ENCODE data around the gene TOMM34. TPM values are rescaled to one million over a fixed set of nuclear protein-coding genes. Genes with fewer than 3 reads are reported as not detected.

TOMM34 gene
- total RNA-seq, 3 donors from 2014 or later (not counting 1 experiment from before 2014, with no cell fraction given) = 8.5 to 9.2 (median 8.8) TPM

DNA sequence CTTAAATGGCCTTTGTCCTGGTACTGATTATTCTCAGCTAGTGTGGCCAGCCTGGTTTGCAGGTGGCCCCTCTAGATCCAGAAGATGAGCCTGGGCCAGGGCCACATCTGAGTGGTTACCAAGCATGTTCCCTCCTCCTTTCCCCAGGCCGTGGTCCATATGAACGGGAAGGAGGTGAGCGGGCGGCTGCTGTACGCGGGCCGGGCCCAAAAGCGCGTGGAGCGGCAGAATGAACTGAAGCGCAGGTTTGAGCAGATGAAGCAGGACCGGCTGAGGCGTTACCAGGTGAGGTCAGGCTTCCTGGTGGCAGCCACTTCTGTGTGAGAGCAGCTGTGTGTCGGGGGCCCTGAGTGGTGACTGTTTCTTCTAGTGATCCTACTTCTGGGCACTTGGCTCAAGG, 38.8 kb downstream of the TOMM34 start:
- Histone ChIP-seq H3K4me3 (ENCODE audit: low read length) (no peak overlapping the region), H3K9me3 (ENCODE audit: control insufficient read depth, insufficient read depth, low read length) (no peaks in the 10 kb centered on the region), H3K4me1 (ENCODE audit: control insufficient read depth, insufficient read depth, low read length) (no peaks in the 10 kb centered on the region), H3K36me3 (ENCODE audit: control insufficient read depth, insufficient read depth, low read length) (peaks cover 9% of the 10 kb centered on the region), H3K27ac (ENCODE audit: low read length) (no peak overlapping the region), H3K27me3 (ENCODE audit: control insufficient read depth, insufficient read depth, low read length) (no peaks in the 10 kb centered on the region)
- H3K27me3 Mint-ChIP-seq (ENCODE audit: low read depth in 2 of 2) = no peaks in the 10 kb centered on the region
- H3K36me3 Mint-ChIP-seq = no peaks in the 10 kb centered on the region
- ATAC-seq = no peak
- H3K27ac Mint-ChIP-seq = no peak overlapping the region
- no peaks in the 10 kb centered on the region for H3K9me3 Mint-ChIP-seq
- DNase-seq = no peak
- H3K4me3 Mint-ChIP-seq = no peak overlapping the region
- intact Hi-C loops (cut with micrococcal nuclease) = no loop called here
- H3K4me1 Mint-ChIP-seq = no peaks in the 10 kb centered on the region
- TF ChIP-seq, protein P1, sequence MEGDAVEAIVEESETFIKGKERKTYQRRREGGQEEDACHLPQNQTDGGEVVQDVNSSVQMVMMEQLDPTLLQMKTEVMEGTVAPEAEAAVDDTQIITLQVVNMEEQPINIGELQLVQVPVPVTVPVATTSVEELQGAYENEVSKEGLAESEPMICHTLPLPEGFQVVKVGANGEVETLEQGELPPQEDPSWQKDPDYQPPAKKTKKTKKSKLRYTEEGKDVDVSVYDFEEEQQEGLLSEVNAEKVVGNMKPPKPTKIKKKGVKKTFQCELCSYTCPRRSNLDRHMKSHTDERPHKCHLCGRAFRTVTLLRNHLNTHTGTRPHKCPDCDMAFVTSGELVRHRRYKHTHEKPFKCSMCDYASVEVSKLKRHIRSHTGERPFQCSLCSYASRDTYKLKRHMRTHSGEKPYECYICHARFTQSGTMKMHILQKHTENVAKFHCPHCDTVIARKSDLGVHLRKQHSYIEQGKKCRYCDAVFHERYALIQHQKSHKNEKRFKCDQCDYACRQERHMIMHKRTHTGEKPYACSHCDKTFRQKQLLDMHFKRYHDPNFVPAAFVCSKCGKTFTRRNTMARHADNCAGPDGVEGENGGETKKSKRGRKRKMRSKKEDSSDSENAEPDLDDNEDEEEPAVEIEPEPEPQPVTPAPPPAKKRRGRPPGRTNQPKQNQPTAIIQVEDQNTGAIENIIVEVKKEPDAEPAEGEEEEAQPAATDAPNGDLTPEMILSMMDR (IDR thresholded peaks at IDR 0.05) = no peak
- 98% methylated on average over 14 of the region's 14 CpGs for WGBS (ENCODE audit: insufficient coverage)

GRCh38 chr20:44918761-44919160, 41.4 kb downstream of the TOMM34 start:
- Mint-ChIP-seq H3K4me3 (no peak overlapping the region), H3K27me3 (ENCODE audit: low read depth in 2 of 2) (no peaks in the 10 kb centered on the region), H3K27ac (no peak overlapping the region), H3K36me3 (no peaks in the 10 kb centered on the region), H3K9me3 (no peaks in the 10 kb centered on the region), H3K4me1 (no peaks in the 10 kb centered on the region)
- TF ChIP-seq, protein P1 (IDR thresholded peaks at IDR 0.05) = no peak
- no peak for ATAC-seq
- Histone ChIP-seq H3K9me3 (ENCODE audit: control insufficient read depth, insufficient read depth, low read length) (no peaks in the 10 kb centered on the region), H3K4me3 (ENCODE audit: low read length) (no peak overlapping the region), H3K4me1 (ENCODE audit: control insufficient read depth, insufficient read depth, low read length) (no peaks in the 10 kb centered on the region), H3K36me3 (ENCODE audit: control insufficient read depth, insufficient read depth, low read length) (peaks cover 9% of the 10 kb centered on the region), H3K27me3 (ENCODE audit: control insufficient read depth, insufficient read depth, low read length) (no peaks in the 10 kb centered on the region), H3K27ac (ENCODE audit: low read length) (no peak overlapping the region)
- no peak for DNase-seq
- intact Hi-C loops (cut with micrococcal nuclease) = no loop called here
- WGBS (ENCODE audit: insufficient coverage) = 95% methylated on average over 10 of the region's 10 CpGs

DNA sequence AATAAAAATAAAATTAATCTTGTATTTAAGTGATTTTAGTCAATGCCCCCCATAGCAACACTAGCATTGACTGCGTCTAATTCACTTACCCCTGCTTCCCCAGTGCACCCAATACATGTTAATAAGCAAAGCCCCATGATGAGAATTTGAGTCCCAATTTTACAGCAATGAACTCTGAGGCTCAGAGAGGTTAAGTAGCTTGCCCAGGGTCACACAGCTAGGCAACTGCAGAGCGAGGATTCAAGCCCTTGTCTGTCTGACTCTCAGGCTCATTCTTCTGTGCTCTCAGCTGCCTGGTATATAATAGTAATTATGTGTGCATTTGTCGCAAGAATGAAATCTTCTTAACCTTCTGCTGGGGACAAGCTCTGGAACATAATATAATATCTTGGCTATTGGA, 41.9 kb downstream of the TOMM34 start:
- H3K36me3 ChIP-seq (ENCODE audit: control insufficient read depth, insufficient read depth, low read length) = peaks cover 9% of the 10 kb centered on the region
- no peaks in the 10 kb centered on the region for H3K9me3 ChIP-seq (ENCODE audit: control insufficient read depth, insufficient read depth, low read length)
- intact Hi-C loops (cut with micrococcal nuclease) = no loop called here
- no peaks in the 10 kb centered on the region for H3K4me1 ChIP-seq (ENCODE audit: control insufficient read depth, insufficient read depth, low read length)
- no peaks in the 10 kb centered on the region for H3K27me3 Mint-ChIP-seq (ENCODE audit: low read depth in 2 of 2)
- H3K4me3 ChIP-seq (ENCODE audit: low read length) = no peak overlapping the region
- ATAC-seq = no peak
- H3K27ac ChIP-seq (ENCODE audit: low read length) = no peak overlapping the region
- H3K9me3 Mint-ChIP-seq = no peaks in the 10 kb centered on the region
- H3K27me3 ChIP-seq (ENCODE audit: control insufficient read depth, insufficient read depth, low read length) = no peaks in the 10 kb centered on the region
- H3K36me3 Mint-ChIP-seq = no peaks in the 10 kb centered on the region
- no peaks in the 10 kb centered on the region for H3K4me1 Mint-ChIP-seq
- H3K4me3 Mint-ChIP-seq = no peak overlapping the region
- 96% methylated on average over 3 of the region's 3 CpGs for WGBS (ENCODE audit: insufficient coverage)
- DNase-seq = no peak
- no peak overlapping the region for H3K27ac Mint-ChIP-seq
- TF ChIP-seq, protein P1 (IDR thresholded peaks at IDR 0.05) = no peak

DNA sequence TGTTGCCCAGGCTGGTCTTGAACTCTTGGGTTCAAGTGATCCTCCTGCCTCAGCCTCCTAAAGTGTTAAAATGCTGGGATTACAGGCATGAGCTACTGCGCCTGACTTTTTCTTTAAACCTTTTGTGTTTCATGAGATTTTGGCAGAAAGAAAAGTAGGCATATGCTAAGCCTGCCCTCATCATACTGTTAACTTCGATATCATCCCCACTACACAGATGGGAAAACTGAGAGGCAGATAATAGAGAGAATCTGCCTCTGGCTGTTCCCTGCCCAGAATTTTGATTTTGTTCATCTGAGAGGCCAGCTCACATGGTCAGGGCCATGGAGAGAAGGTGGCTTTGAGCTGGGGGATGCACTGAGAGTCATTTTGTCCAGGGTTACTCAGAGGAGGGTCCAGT, 42.8 kb downstream of the TOMM34 start:
- Mint-ChIP-seq H3K27me3 (ENCODE audit: low read depth in 2 of 2) (no peaks in the 10 kb centered on the region), H3K4me3 (no peak overlapping the region)
- no peaks in the 10 kb centered on the region for H3K9me3 ChIP-seq (ENCODE audit: control insufficient read depth, insufficient read depth, low read length)

More for the DNA sequence above, 42.8 kb downstream of the TOMM34 start:
- no peak for DNase-seq
- Mint-ChIP-seq H3K27ac (no peak overlapping the region), H3K9me3 (no peaks in the 10 kb centered on the region), H3K36me3 (no peaks in the 10 kb centered on the region), H3K4me1 (no peaks in the 10 kb centered on the region)
- whole genome bisulfite sequencing (ENCODE audit: insufficient coverage) = 100% methylated on average over 2 of the region's 2 CpGs
- ATAC-seq = no peak
- no peaks in the 10 kb centered on the region for H3K27me3 ChIP-seq (ENCODE audit: control insufficient read depth, insufficient read depth, low read length)
- intact Hi-C loops (cut with micrococcal nuclease) = no loop called here
- TF ChIP-seq, protein P1 (IDR thresholded peaks at IDR 0.05) = no peak
- no peak overlapping the region for H3K27ac ChIP-seq (ENCODE audit: low read length)
- H3K36me3 ChIP-seq (ENCODE audit: control insufficient read depth, insufficient read depth, low read length) = peaks cover 3% of the 10 kb centered on the region
- no peaks in the 10 kb centered on the region for H3K4me1 ChIP-seq (ENCODE audit: control insufficient read depth, insufficient read depth, low read length)
- H3K4me3 ChIP-seq (ENCODE audit: low read length) = no peak overlapping the region

All from natural killer cell (primary cell).